LNCaP clone FGC (cell line): Measurements from ENCODE around the gene GRIK4.

Experiments
- DNase-seq: peaks from one replicate; pipeline ENCODE4 v3.0.0-alpha.2; 2011; ENCODE audit warnings: low read depth
- H3K4me3 ChIP-seq: 2 replicates; pipeline ENCODE4 v1.5.1; 2011; ENCODE audit warnings: mild to moderate bottlenecking, low read depth, low read length, control low read depth
- TF ChIP-seq, protein P1 (sequence below): IDR thresholded peaks from 2 replicates; pipeline ENCODE4 v1.5.1; 2012; ENCODE audit warnings: mild to moderate bottlenecking; ENCODE audit not compliant: control insufficient read depth, insufficient read depth; ENCODE audit errors: extremely low read depth

Gene GRIK4

DNA sequence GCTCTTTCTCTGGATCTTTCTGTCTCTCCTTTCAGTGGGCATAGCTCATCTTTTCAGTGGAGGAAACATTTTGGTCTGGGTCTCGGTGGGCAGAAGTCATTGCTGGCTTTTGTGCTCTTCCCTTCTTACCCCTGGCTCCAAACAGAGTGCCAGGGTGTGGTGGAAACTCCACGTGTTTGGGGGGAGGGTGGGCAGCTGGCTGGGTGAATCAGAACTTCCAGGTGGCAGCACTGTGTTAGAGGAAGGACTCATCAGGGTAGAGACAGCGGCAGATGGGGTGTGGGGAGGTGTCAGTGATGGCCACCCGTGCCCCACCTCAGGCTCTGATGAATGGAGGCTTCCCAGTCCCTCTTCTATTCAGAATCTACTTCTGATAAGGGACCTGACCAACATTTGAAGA lies 114.0 kb downstream of the GRIK4 start:
- H3K4me3 ChIP-seq = no peak overlapping the region
- DNase-seq = no peak
- TF ChIP-seq, protein P1, sequence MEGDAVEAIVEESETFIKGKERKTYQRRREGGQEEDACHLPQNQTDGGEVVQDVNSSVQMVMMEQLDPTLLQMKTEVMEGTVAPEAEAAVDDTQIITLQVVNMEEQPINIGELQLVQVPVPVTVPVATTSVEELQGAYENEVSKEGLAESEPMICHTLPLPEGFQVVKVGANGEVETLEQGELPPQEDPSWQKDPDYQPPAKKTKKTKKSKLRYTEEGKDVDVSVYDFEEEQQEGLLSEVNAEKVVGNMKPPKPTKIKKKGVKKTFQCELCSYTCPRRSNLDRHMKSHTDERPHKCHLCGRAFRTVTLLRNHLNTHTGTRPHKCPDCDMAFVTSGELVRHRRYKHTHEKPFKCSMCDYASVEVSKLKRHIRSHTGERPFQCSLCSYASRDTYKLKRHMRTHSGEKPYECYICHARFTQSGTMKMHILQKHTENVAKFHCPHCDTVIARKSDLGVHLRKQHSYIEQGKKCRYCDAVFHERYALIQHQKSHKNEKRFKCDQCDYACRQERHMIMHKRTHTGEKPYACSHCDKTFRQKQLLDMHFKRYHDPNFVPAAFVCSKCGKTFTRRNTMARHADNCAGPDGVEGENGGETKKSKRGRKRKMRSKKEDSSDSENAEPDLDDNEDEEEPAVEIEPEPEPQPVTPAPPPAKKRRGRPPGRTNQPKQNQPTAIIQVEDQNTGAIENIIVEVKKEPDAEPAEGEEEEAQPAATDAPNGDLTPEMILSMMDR = no peak

- TF ChIP-seq, protein P1 = no peak
- DNase-seq = no peak
- no peak overlapping the region for H3K4me3 ChIP-seq
Observed at GRCh38 chr11:120626791-120627190, 115.2 kb downstream of the GRIK4 start.

- TF ChIP-seq, protein P1 = no peak
- DNase-seq = no peak
- no peak overlapping the region for H3K4me3 ChIP-seq
Observed at GRCh38 chr11:120627327-120628163, 116.0 kb downstream of the GRIK4 start.

- no peak overlapping the region for H3K4me3 ChIP-seq
- DNase-seq = no peak
- TF ChIP-seq, protein P1 = no peak
Observed at GRCh38 chr11:120629407-120630080, 118.0 kb downstream of the GRIK4 start.

GRCh38 chr11:120630122-120630521 lies 118.6 kb downstream of the GRIK4 start:
- no peak for DNase-seq
- TF ChIP-seq, protein P1 = no peak
- H3K4me3 ChIP-seq = no peak overlapping the region

DNA sequence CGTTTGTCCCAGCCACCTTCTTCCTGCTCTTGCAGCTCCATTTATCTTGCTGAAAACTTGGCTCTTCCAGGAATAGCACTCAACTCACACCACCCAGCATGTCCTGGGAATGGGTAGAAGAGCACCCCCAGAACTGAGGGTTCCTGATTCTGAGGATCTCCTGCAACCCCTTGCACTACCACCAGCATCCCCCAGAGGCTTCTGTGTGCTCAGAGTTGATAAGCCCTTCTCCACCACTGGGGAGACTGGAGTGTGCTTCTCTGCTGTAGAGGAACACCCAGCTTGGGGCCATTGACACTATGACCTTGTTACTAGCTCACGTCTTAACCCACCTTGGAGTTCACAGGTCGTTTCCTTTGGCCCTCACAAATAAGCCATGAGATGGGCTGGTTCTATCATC lies 121.0 kb downstream of the GRIK4 start:
- H3K4me3 ChIP-seq = no peak overlapping the region
- TF ChIP-seq, protein P1 = no peak
- no peak for DNase-seq
